GM12878 (cell line): ENCODE results near the gene KRT38. TPM values are rescaled to one million over a fixed set of nuclear protein-coding genes. Genes with fewer than 3 reads are reported as not detected.

Experiments
- ATAC-seq: fragments of 200-7000 bp; cut with Tn5 transposase; 3 replicates; pipeline ENCODE4 v1.9.1; 2020; ENCODE audit warnings: mild to moderate bottlenecking, moderate library complexity
- BruUV-seq: library from RNA; stranded (reverse); fragments of 400-500 nt; replicated peaks from 2 replicates; lab custom pipeline; 2021; lab: Mats Ljungman, UMichigan
- CTCF ChIA-PET: fragments of 300-600 bp; sonication (Branson Sonifier 250); formaldehyde crosslinking; extraction: SDS; loops from one replicate; lab custom pipeline; 2021; ENCODE audit warnings: inconsistent platforms; lab: Yijun Ruan, JAX
- POLR2A ChIA-PET: fragments of 350-600 bp; formaldehyde crosslinking; extraction: SDS; loops from one replicate; lab custom pipeline; 2021; ENCODE audit warnings: inconsistent platforms; lab: Charles Lee
- RAD21 ChIA-PET: fragments of 300-600 bp; sonication (Branson Sonifier 250); formaldehyde crosslinking; loops from one replicate; lab custom pipeline; 2023; ENCODE audit warnings: antibody characterized with exemption; ENCODE audit not compliant: unreplicated experiment; lab: Charles Lee
- SMC1A ChIA-PET: fragments of 300-600 bp; sonication (Branson Sonifier 250); formaldehyde crosslinking; loops from one replicate; lab custom pipeline; 2023; ENCODE audit not compliant: unreplicated experiment, uncharacterized antibody; lab: Charles Lee
- DNase-seq: peaks from one replicate; pipeline ENCODE4 v3.0.0-alpha.2; 2011; ENCODE audit warnings: low read depth, low spot score
- FAIRE-seq: peaks from 3 replicates; lab custom pipeline; 2011; peaks lifted over from hg19 to GRCh38; lab: Jason Lieb, UNC
- H2AFZ ChIP-seq: 2 replicates; pipeline ENCODE4 v1.6.0; 2011; ENCODE audit warnings: low read depth, low read length, control low read depth; ENCODE audit not compliant: control insufficient read depth
- H3K27ac ChIP-seq: 2 replicates; pipeline ENCODE4 v1.5.1; 2011; ENCODE audit warnings: control low read depth; ENCODE audit not compliant: control insufficient read depth, insufficient read depth
- H3K27me3 ChIP-seq, 2 experiments: replicated peaks in 1 of 2; 2 replicates each; pipeline versions ENCODE4 v1.6.0 to v1.6.1; 2011; ENCODE audit warnings: low read length in 1 of 2; ENCODE audit not compliant: control insufficient read depth in 2 of 2, insufficient read depth in 2 of 2
- H3K36me3 ChIP-seq, 2 experiments: 2 replicates each; pipeline ENCODE4 v1.5.1; 2011; ENCODE audit warnings: low read length in 1 of 2; ENCODE audit not compliant: control insufficient read depth in 2 of 2, insufficient read depth in 2 of 2
- H3K4me1 ChIP-seq: 2 replicates; pipeline ENCODE4 v1.6.1; 2011; ENCODE audit warnings: mild to moderate bottlenecking, low read length, moderate library complexity, mixed read lengths; ENCODE audit not compliant: control insufficient read depth, insufficient read depth
- H3K4me2 ChIP-seq: 2 replicates; pipeline ENCODE4 v1.6.0; 2011; ENCODE audit warnings: control low read depth; ENCODE audit not compliant: control insufficient read depth, insufficient read depth
- H3K4me3 ChIP-seq: fragments of 200-600 bp; sonication (generic); 2 replicates; pipeline ENCODE4 v1.5.1; 2016
- H3K79me2 ChIP-seq: 2 replicates; pipeline ENCODE4 v1.6.0; 2011; ENCODE audit warnings: low read length; ENCODE audit not compliant: control insufficient read depth, insufficient read depth
- H3K9ac ChIP-seq: 2 replicates; pipeline ENCODE4 v1.8.0; 2011; ENCODE audit warnings: low read length, control low read depth, mixed read lengths; ENCODE audit not compliant: control insufficient read depth, insufficient read depth
- H3K9me3 ChIP-seq: replicated peaks from 3 replicates; pipeline ENCODE4 v1.5.1; 2011; ENCODE audit warnings: mild to moderate bottlenecking, low read length; ENCODE audit not compliant: control insufficient read depth, insufficient read depth
- H4K20me1 ChIP-seq: 2 replicates; pipeline ENCODE4 v1.6.0; 2011; ENCODE audit not compliant: control insufficient read depth, insufficient read depth
- GATAD2B ChIP-seq: fragments of 450-650 bp; conservative IDR thresholded peaks from 2 replicates; pipeline ENCODE4 v1.6.1; 2017; ENCODE audit warnings: low read depth, mild to moderate bottlenecking, moderate library complexity
- NBN ChIP-seq: fragments of 450-650 bp; IDR thresholded peaks from 2 replicates; pipeline ENCODE4 v1.6.1; 2016
- PML ChIP-seq: IDR thresholded peaks from 2 replicates; pipeline ENCODE4 v1.6.1; 2012; ENCODE audit warnings: low read length, inconsistent platforms
- RFX5 ChIP-seq: IDR thresholded peaks from 2 replicates; pipeline ENCODE4 v1.6.1; 2011; ENCODE audit warnings: low read depth, low read length, improper control_type of control experiment
- RUNX3 ChIP-seq: IDR thresholded peaks from 2 replicates; pipeline ENCODE4 v1.6.1; 2012; ENCODE audit warnings: low read length, inconsistent platforms
- SRF ChIP-seq, 2 experiments: IDR thresholded peaks; 2 replicates each; pipeline ENCODE4 v1.6.1; 2011; ENCODE audit warnings: low read depth in 2 of 2, low read length in 2 of 2, mild to moderate bottlenecking in 1 of 2, moderate library complexity in 1 of 2
- TARDBP ChIP-seq: IDR thresholded peaks from 2 replicates; pipeline ENCODE4 v1.6.1; 2016; ENCODE audit warnings: borderline replicate concordance
- WGBS: methylation state at CpG from one replicate; pipeline ENCODE4 v1.1.6; 2016; ENCODE audit warnings: low lambda C conversion rate; ENCODE audit not compliant: insufficient replicate concordance, insufficient coverage; ENCODE audit errors: missing lambda C conversion rate; 5-methylcytosine and 5-hydroxymethylcytosine counted together
- in situ Hi-C: fragments of 300-500 bp; cut with MboI; formaldehyde crosslinking; loops from 9 replicates; pipeline ENCODE4 v1.14.3; 2018; ENCODE audit warnings: mixed read lengths
- intact Hi-C: fragments of 100-400 bp; cut with micrococcal nuclease; formaldehyde crosslinking; loops from one replicate; pipeline ENCODE4 v1.14.2; 2022; ENCODE audit not compliant: unreplicated experiment
- polyA plus RNA-seq, 11 experiments: library from polyadenylated mRNA; depleted of rRNA in 4 of 11; unstranded in 6 of 11; stranded (reverse) in 5 of 11; fragments of >200 nt; fragmentation: Nextera tagmentation in 4 of 11; fragmentation: Illumina TruSeq in 1 of 11; extraction: Ambion mirVana in 4 of 11; extraction: Trizol in 1 of 11; gene quantifications; 1 replicate in 1 of 11; 2 replicates in 10 of 11; pipeline versions ENCODE4 v1.2.1 to v1.2.3, GENCODE V29; 2011 to 2016; ENCODE audit warnings: inconsistent platforms in 2 of 11, missing spikeins in 2 of 11, low read depth in 1 of 11
- total RNA-seq, 4 experiments: library from RNA; depleted of rRNA in 3 of 4; stranded (reverse); fragments of >200 nt in 3 of 4; fragmentation: Illumina TruSeq in 1 of 4; extraction: Trizol in 1 of 4; gene quantifications; 2 replicates each; pipeline versions ENCODE4 v1.2.1 to v1.2.3, GENCODE V29; 2013 to 2021
- TF ChIP-seq, protein P1 (sequence below): IDR thresholded peaks from 2 replicates; pipeline ENCODE4 v1.6.1; 2011; ENCODE audit warnings: borderline replicate concordance, low read depth, mild to moderate bottlenecking, moderate library complexity, mixed read lengths, low read length; ENCODE audit not compliant: insufficient read depth; ENCODE audit errors: extremely low read length

Gene KRT38
- total and polyA plus RNA-seq, 10 of the 15 experiments (the other 5 are each of a cell fraction or from before 2014, with no cell fraction given) = not detected

- TF ChIP-seq, protein P1, sequence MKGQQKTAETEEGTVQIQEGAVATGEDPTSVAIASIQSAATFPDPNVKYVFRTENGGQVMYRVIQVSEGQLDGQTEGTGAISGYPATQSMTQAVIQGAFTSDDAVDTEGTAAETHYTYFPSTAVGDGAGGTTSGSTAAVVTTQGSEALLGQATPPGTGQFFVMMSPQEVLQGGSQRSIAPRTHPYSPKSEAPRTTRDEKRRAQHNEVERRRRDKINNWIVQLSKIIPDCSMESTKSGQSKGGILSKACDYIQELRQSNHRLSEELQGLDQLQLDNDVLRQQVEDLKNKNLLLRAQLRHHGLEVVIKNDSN = no peak
- TF ChIP-seq SRF (IDR thresholded peaks at IDR 0.05; ENCODE audit: low read depth in 2 of 2, low read length in 2 of 2) (no peak), TARDBP (no peak), GATAD2B (no peak), RFX5 (no peak), PML (no peak)
These were observed 46.4 kb downstream of the KRT38 start (continued) for GRCh38 chr17:41394254-41394996.

DNA sequence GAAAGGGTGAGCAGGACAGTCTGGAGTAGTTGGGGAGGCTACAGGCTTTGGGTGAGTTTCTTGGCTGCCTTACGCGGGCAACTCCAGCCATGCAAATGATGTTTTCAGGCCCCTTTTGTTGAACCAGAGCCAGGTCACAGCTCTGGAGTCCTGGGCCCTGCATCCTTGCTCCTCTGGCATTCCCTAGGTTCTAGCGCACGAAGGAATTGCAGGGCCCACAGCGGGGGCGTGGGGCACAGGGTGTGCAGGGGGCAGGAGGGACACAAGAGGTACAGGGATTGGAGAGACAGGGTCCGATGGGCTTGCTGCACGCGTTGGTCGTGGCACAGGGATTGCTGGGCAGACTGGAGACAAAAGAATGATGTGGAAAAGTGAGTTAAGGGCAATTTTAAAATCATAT is 47.0 kb downstream of the KRT38 start:
- no peaks in the 10 kb centered on the region for H3K79me2 ChIP-seq

More for the DNA sequence above, 47.0 kb downstream of the KRT38 start:
- no TSS peak for BruUV-seq
- ATAC-seq (no peak), FAIRE-seq (no peak)
- peaks cover 0 to 3% of the 10 kb centered on the region in 2 experiments; a peak in 2 of 4 replicates for H3K27me3 ChIP-seq
- 23% methylated on average over 10 of the region's 10 CpGs for WGBS
- H3K4me2 ChIP-seq = no peak overlapping the region
- ChIA-PET SMC1A (no interaction called here), RAD21 (no interaction called here), CTCF (no interaction called here)
- no peak overlapping the region for H3K9ac ChIP-seq
- H3K36me3 ChIP-seq = no peaks in the 10 kb centered on the region
- no peak overlapping the region for H3K27ac ChIP-seq
- no peak for TF ChIP-seq NBN
- no peak for TF ChIP-seq RUNX3
- TF ChIP-seq, all 136 proteins: peak for 0
- no peaks in the 10 kb centered on the region for H3K9me3 ChIP-seq
- H3K4me3 ChIP-seq = no peak overlapping the region
- no peak for DNase-seq
- H4K20me1 ChIP-seq = no peaks in the 10 kb centered on the region
- H2AFZ ChIP-seq = no peak overlapping the region
- H3K4me1 ChIP-seq = no peaks in the 10 kb centered on the region
- in situ Hi-C loops = no loop called here
- intact Hi-C loops = no loop called here
- POLR2A ChIA-PET = no interaction called here
